GM19463 (cell line): ENCODE results near the gene INSR.

ENCODE experiments used
- ATAC-seq: cut with Tn5 transposase; IDR thresholded peaks from one replicate; pipeline ENCODE4 v1.9.1; 2021; ENCODE audit warnings: mild to moderate bottlenecking, moderate library complexity; ENCODE audit not compliant: unreplicated experiment

The INSR gene

GRCh38 chr19:7295912-7296536 lies 1.8 kb upstream of the INSR start:
- no peak for ATAC-seq

DNA sequence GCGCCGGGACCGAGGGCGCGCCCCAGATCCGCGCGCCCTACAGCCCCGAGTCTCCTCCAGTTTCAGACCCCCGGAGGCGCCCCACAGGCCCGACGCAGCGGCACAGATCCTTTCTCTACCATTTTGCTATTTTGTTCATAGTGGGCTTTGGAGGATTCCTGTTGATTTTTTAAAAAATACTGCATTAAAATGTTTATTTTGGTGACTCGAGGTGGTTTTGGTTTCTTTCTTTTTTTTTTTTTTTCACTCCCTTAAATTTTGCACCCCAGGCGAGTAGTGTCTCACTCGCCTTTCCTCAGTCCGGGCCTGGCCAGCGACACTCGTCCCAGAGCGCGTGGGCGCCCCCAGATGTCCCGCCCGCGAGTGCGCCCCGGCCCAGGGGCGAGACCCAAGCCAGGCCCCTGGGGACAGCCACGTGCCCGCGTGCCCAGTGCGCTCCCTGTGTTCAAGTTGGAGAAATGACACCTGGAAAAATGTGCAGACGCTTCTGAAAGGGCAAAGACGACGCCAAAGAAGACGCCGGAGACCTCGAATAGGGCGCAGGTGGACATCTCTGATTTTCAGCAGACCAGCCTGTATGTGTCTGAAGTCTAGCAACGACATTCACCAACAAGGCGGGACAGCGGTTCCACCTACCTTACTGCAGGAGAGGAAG lies 471 bp upstream of the INSR start:
- ATAC-seq: no peak

GRCh38 chr19:7292950-7293761 lies 1.1 kb downstream of the INSR start:
- ATAC-seq: no peak

GRCh38 chr19:7292352-7292949 lies 1.8 kb downstream of the INSR start:
- ATAC-seq: no peak

- ATAC-seq: no peak
Observed at GRCh38 chr19:7288977-7289376, 5.2 kb downstream of the INSR start.

DNA sequence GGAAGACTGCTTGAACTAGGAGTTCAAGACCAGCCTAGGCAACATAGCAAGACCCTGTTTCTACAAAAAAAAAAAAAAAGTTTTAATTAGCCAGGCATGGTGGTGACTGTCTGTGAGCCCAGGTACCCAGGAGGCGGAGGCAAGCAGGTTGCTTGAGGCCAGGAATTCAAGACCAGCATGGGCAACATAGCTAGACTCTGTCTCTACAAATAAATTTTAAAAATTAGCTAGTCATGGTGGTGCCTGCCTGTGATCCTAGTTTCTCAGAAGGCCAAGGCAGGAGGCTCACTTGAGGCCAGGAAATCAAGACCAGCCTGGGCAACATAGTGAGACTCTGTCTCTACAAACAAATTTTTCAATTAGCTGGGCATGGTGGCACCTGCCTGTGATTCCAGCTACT lies 6.1 kb downstream of the INSR start:
- no peak for ATAC-seq

DNA sequence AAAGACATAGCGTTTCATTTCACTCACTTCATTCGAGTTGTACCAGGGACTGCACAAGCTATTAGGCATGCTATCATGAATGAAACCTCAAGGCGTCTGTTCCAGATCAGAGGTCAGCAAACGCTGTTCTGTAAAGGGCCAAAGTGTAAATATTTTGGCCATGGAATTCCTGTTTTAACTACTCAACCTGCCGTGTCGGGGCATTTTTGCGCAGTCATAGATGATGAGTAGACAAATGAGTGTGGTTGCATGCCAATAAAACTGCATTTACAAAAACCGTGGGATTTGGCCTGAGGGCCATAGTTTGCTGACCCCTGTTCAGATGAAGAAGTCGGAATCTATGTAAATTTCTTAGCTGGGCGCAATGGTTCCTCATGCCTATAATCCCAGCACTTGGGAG lies 6.5 kb downstream of the INSR start:
- ATAC-seq: no peak

- ATAC-seq: no peak
Observed at GRCh38 chr19:7280940-7281666, 13.1 kb downstream of the INSR start.

DNA sequence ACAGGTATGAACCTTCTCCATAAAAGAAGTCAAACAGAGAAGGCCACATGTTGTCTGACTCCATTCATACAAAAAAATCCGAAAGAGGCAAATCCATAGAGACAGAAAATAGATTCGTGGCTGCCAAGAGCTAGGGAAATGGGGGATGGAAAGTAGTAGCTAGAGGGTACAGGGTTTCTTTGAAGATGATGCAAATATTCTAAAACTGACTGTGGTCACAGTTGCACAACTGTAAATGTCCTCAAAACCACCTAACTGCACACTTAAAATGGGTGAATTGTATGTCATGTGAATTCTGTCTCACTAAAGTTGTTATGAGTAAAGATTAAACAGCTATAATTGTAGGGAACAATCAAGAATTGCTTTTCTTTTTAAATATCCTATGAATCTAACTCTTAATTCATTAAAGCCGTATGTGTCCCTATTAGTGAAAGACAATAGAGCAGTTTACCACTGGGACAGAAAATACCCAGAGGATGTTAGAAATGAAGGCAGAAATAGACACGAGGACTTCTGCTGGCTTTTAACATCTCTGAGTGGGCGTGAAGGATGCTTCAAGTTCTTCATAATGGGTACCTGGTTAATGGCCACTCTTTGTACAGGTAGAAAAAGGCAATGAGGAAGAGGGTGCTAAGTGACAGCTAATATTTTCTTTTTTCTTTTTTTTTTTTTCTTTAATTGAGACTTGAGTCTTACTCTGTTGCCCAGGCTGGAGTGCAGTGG lies 21.2 kb downstream of the INSR start:
- ATAC-seq: peak; percentile 51

DNA sequence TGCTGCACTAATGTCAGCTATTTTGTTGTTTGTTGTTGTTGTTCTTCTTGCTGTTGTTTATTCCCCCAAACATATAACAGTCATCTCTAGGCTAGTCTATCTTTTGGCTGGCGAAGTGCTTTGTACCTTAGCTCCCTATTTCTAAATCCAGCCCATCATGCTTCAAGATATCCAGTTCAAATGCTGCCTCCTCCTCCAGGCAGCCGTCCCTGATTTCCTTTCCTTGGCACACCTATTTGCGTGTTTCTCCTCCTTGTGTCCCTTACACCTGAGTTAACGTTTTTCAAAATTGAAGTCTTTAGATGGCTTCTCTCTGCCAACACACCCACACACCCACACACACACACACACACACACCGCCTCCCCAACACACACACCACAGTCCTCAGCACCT lies 25.5 kb downstream of the INSR start:
- ATAC-seq: no peak

DNA sequence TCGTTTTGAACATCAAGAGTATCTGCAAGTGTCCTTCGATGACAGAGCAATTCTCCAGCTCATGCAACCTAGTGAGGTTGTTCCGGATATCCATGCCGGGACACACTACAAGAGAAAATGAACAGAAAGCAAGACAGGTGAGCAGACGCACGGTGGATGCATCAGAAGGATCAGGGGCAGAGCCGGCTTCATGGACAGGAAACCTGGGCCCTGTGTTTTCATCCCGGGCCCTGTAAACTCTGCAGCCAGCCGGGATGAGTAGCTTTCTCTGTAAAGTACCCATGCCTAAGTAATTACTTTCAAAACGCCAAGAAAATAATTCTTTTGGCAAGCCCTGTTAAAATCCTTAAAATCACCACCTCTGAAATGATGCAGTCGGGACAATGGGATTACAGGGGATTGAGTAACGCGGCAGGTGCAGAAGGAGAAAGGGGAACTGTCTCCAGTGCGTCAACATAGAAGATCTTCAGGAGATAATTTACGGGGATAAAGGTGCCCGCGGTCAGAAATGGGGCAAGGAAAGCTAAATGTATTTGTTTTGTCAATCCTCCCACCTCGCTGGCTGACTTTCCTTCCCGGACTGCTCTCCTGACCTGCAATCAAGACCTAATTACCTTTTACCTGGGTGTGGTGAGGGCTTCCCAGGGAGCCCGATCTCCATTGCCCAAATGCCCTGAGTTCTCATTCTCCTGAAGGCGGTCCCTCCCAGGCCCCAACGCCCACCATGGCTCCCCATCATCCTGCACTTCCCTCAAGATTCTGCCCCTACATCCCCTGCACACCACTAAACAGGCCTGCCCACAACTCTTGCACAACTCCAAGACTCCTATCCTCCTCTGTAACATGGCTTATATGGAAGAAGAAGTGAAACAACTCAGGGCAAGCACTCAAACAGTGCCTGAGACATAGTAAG lies 26.2 kb downstream of the INSR start:
- ATAC-seq: no peak

DNA sequence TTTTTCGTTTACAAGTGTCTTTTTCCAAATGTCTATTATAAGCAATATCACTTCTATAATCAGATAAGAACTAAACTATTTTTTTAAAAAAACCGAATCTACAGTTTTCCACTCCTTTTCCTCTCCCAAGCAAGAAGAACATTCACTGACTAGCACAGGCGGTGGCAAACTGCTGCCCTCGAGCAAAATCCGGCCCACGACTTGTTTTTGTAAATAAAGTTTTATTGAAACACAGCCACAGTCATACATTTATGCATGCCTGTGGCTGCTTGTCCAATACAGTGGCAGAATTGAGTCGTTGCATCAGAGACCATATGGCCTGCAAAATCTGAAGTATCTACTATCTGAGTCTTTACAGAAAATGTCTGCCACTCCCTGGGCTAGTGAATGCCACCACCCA lies 27.4 kb downstream of the INSR start:
- no peak for ATAC-seq

- no peak for ATAC-seq
Observed at GRCh38 chr19:7265963-7266362, 28.3 kb downstream of the INSR start.

- ATAC-seq: no peak
Observed at GRCh38 chr19:7264858-7265257, 29.4 kb downstream of the INSR start.

DNA sequence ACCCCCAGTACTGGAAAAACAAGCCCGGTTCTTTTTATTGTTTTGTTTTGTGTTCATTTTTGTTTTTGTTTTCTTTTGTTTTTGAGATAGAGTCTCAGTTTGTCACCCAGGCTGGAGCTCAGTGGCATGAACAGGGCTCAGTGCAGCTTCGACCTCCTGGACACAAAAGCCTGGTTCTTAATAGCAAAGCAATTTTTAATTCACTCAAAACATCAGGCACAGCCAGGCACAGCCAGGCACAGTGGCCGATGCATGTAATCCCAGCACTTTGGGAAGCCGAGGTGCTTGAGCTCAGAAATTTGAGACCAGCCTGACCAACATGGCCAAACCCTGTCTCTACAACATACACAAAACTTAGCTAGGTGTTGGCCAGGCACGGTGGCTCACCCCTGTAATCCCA lies 30.7 kb downstream of the INSR start:
- ATAC-seq: no peak

- ATAC-seq: no peak
Observed at GRCh38 chr19:7263066-7263465, 31.1 kb downstream of the INSR start.

GRCh38 chr19:7262470-7262869 lies 31.7 kb downstream of the INSR start:
- ATAC-seq: no peak

- ATAC-seq: no peak
Observed at GRCh38 chr19:7260161-7260560, 34.1 kb downstream of the INSR start.

- ATAC-seq: no peak
Observed at GRCh38 chr19:7258840-7259395, 35.3 kb downstream of the INSR start.
